Activated naive CD8-positive, alpha-beta T cell treated with anti-CD3 and anti-CD28 coated beads, Interleukin-2, amount 10 ng/mL, durations not matched to agents 7 days and 5 days (primary cell): ENCODE data around the gene SPAG16. TPM values are rescaled to one million over a fixed set of nuclear protein-coding genes. Genes with fewer than 3 reads are reported as not detected.

Experiments used
- ATAC-seq: fragments of 150-1000 bp; cut with Tn5 transposase; one replicate; pipeline ENCODE4 v1.10.0; 2021; ENCODE audit warnings: low read depth, moderate library complexity
- POLR2A ChIA-PET: fragments of 350-600 bp; sonication (Branson Sonifier 250); formaldehyde crosslinking; loops from one replicate; lab custom pipeline; 2021; ENCODE audit warnings: antibody characterized with exemption; lab: Charles Lee
- DNase-seq: peaks from one replicate; pipeline ENCODE4 v3.0.0; 2021
- H3K27ac Mint-ChIP-seq: one replicate; pipeline ENCODE4 v1.8.0; 2022; ENCODE audit warnings: mild to moderate bottlenecking, mixed read lengths
- H3K27me3 Mint-ChIP-seq: one replicate; pipeline ENCODE4 v1.8.0; 2022; ENCODE audit warnings: mild to moderate bottlenecking, moderate library complexity, mixed read lengths
- H3K36me3 Mint-ChIP-seq: one replicate; pipeline ENCODE4 v1.8.0; 2021; ENCODE audit warnings: mild to moderate bottlenecking, mixed read lengths
- H3K4me1 Mint-ChIP-seq: one replicate; pipeline ENCODE4 v1.8.0; 2021; ENCODE audit warnings: mixed read lengths
- H3K4me3 Mint-ChIP-seq: one replicate; pipeline ENCODE4 v1.8.0; 2022; ENCODE audit warnings: mild to moderate bottlenecking, moderate library complexity, mixed read lengths
- H3K9me3 Mint-ChIP-seq: one replicate; pipeline ENCODE4 v1.8.0; 2021; ENCODE audit warnings: mixed read lengths
- microRNA-seq: library from miRNA; unstranded; fragments of <30 nt; microRNA quantifications from one replicate; pipeline ENCODE4 v1.2.0, GENCODE V29; 2022
- total RNA-seq, 2 experiments: library from RNA; stranded (reverse); gene quantifications; one replicate each; pipeline ENCODE4 v1.2.3, GENCODE V29; 2021

The SPAG16 gene
- total RNA-seq, 2 experiments from 2014 or later, result 10.9 to 12.6 TPM

DNA sequence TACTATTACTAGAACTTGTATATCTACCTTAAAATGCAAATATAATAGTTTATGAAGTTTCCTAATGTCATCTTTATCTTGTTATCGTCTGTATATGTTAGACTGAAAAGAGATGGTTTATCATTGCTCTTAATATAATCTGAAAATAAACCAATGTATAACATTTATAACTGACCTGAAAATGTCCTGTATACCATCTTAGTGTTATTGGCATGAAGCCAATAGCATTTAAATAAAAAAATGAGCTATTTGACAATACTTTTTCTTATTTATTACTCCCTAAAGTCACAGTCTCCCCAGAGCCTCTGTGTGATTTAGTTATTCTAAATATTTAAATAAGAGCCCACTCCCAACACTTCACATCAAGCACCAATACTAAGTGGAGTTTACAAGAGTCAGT is 1128.4 kb downstream of the SPAG16 start:
- Mint-ChIP-seq H3K36me3 (no peaks in the 10 kb centered on the region), H3K27me3 (no peaks in the 10 kb centered on the region), H3K4me3 (no peak overlapping the region), H3K27ac (no peak overlapping the region), H3K9me3 (no peaks in the 10 kb centered on the region), H3K4me1 (no peaks in the 10 kb centered on the region)
- POLR2A ChIA-PET, result no interaction called here
- ATAC-seq (no peak), DNase-seq (no peak)

DNA sequence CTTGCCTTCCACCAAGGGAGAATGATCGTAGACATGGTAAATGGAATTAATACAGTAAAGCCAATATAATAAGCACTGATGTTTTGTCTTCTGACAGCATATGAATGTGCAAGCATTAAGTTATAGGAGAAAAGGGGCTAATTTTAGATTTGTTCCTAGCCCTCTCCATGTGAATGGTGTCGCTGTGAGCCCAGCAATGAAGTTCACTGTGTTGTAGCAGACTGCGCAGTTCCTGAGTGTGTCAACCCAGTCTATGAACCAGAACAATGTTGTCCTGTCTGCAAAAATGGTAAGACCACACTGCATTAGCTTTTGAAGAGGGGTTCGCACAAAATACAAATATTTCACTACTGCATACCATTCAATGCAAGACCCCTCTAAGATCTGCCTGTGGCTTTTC is 1152.2 kb downstream of the SPAG16 start:
- POLR2A ChIA-PET, result no interaction called here
- Mint-ChIP-seq H3K36me3 (no peaks in the 10 kb centered on the region), H3K27me3 (no peaks in the 10 kb centered on the region), H3K4me3 (no peak overlapping the region), H3K4me1 (no peaks in the 10 kb centered on the region), H3K27ac (no peak overlapping the region), H3K9me3 (no peaks in the 10 kb centered on the region)
- DNase-seq, result no peak
- no peak for ATAC-seq

GRCh38 chr2:214450118-214450894 is 1166.0 kb downstream of the SPAG16 start:
- Mint-ChIP-seq H3K4me3 (no peak overlapping the region), H3K27ac (no peak overlapping the region), H3K36me3 (no peaks in the 10 kb centered on the region), H3K4me1 (no peaks in the 10 kb centered on the region), H3K27me3 (no peaks in the 10 kb centered on the region), H3K9me3 (no peaks in the 10 kb centered on the region)
- no peak for DNase-seq
- no peak for ATAC-seq
- POLR2A ChIA-PET, result no interaction called here

DNA sequence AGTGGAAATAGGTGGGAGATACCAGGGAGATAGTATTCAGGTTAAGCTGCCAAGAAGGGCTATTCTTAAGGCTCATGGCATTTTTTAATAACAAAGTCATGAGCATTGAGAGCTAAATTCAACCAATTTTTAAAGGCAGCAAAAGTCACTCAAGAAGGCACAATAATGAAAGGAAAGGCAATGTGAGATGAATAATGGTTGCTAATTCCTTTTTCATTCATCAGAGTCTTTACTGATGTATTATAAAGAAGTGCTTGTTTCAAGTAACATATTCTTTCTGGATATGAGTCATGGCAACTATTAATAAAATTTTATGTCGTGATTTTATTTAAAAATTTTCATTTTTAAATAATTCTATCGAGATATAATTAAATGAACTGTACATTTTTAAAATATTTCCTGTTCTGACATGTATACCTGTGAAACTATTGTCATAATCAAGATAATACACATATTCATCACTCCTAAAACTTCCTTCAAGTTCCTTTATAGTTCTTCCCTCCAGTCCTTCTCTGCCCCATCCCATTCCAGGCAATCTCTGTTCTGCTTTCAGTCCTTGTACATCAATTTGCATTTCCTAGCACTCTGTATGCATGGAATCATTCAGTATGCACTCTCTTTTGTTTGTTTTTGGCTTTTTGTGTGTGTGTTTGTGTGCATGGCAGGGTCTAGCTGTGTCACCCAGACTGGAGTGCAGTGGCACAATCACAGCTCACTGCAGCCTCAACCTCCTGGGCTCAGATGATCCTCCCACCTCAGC is 1167.4 kb downstream of the SPAG16 start:
- Mint-ChIP-seq H3K4me1 (no peaks in the 10 kb centered on the region), H3K27ac (no peak overlapping the region), H3K27me3 (no peaks in the 10 kb centered on the region), H3K36me3 (no peaks in the 10 kb centered on the region), H3K9me3 (no peaks in the 10 kb centered on the region), H3K4me3 (no peak overlapping the region)
- ATAC-seq (no peak), DNase-seq (no peak)
- POLR2A ChIA-PET, result no interaction called here

Small RNAs within 50 kb of the gene (microRNA-seq; reads per million reads assigned to microRNA genes)
- gene MIR4438, result not detected

Other genes starting within 250 kb of the SPAG16 start
- 10 to 100 TPM; 18.7 to 20.6 TPM for gene IKZF2, start 132.9 kb upstream of the SPAG16 start, total RNA-seq